Stimulated activated CD4-positive, alpha-beta T cell treated with anti-CD3 and anti-CD28 coated beads, TNF-alpha, amount 100 ng/mL, for 4 hours (primary cell): ENCODE measurements around the gene UBXN6.

ENCODE experiments used
- DNase-seq, 3 experiments: peaks; one replicate each; pipeline ENCODE4 v3.0.0-alpha.2; 2020; ENCODE audit warnings: low read depth in 3 of 3

The UBXN6 gene

GRCh38 chr19:4442819-4443146 lies 14.8 kb downstream of the UBXN6 start:
- DNase-seq = no peak

- no peak for DNase-seq
These were observed 15.4 kb downstream of the UBXN6 start for GRCh38 chr19:4441994-4442818.

- no peak for DNase-seq
These were observed 18.4 kb downstream of the UBXN6 start for GRCh38 chr19:4439243-4439642.

- no peak for DNase-seq
These were observed 20.5 kb downstream of the UBXN6 start for GRCh38 chr19:4437103-4437502.

GRCh38 chr19:4436231-4436630 lies 21.4 kb downstream of the UBXN6 start:
- DNase-seq = no peak

- DNase-seq = no peak
These were observed 23.2 kb downstream of the UBXN6 start for GRCh38 chr19:4434391-4434790.

GRCh38 chr19:4432918-4433506 lies 24.6 kb downstream of the UBXN6 start:
- no peak for DNase-seq

GRCh38 chr19:4431808-4432674 lies 25.6 kb downstream of the UBXN6 start:
- no peak for DNase-seq

- no peak for DNase-seq
These were observed 26.3 kb downstream of the UBXN6 start for GRCh38 chr19:4431296-4431695.

GRCh38 chr19:4430760-4431159 lies 26.8 kb downstream of the UBXN6 start:
- DNase-seq = no peak

- no peak for DNase-seq
These were observed 27.8 kb downstream of the UBXN6 start for GRCh38 chr19:4429771-4430171.

GRCh38 chr19:4429256-4429655 lies 28.3 kb downstream of the UBXN6 start:
- no peak for DNase-seq

GRCh38 chr19:4428326-4428975 lies 29.1 kb downstream of the UBXN6 start:
- no peak for DNase-seq

- DNase-seq = no peak
These were observed 32.1 kb downstream of the UBXN6 start for GRCh38 chr19:4425537-4425936.

GRCh38 chr19:4423416-4424126 lies 34.0 kb downstream of the UBXN6 start:
- no peak for DNase-seq

- DNase-seq = no peak
These were observed 41.3 kb downstream of the UBXN6 start for GRCh38 chr19:4416268-4416667.

GRCh38 chr19:4415352-4415751 lies 42.2 kb downstream of the UBXN6 start:
- no peak for DNase-seq

GRCh38 chr19:4414800-4415321 lies 42.7 kb downstream of the UBXN6 start:
- no peak for DNase-seq

GRCh38 chr19:4414144-4414799 lies 43.3 kb downstream of the UBXN6 start:
- no peak for DNase-seq

GRCh38 chr19:4413588-4413987 lies 44.0 kb downstream of the UBXN6 start:
- DNase-seq = no peak
